K562 (cell line): ENCODE results near the gene RPP21. TPM values are rescaled to one million over a fixed set of nuclear protein-coding genes. Genes with fewer than 3 reads are reported as not detected.

Experiments
- ATAC-seq: fragments of 200-7000 bp; cut with Tn5 transposase; 3 replicates; pipeline ENCODE4 v1.9.1; 2020; ENCODE audit warnings: moderate library complexity
- BruUV-seq: library from RNA; stranded (reverse); fragments of 400-500 nt; replicated peaks from 2 replicates; lab custom pipeline; 2021; lab: Mats Ljungman, UMichigan
- CTCF ChIA-PET: fragments of 300-600 bp; formaldehyde crosslinking; extraction: SDS; loops from one replicate; lab custom pipeline; 2021; ENCODE audit warnings: low intra/inter-chr PET ratio; lab: Yijun Ruan, JAX
- POLR2A ChIA-PET: fragments of 300-600, 350-650 bp; sonication (Branson Sonifier 250); formaldehyde crosslinking; extraction: SDS; loops from one replicate; lab custom pipeline; 2021; ENCODE audit warnings: antibody characterized with exemption, inconsistent platforms; lab: Yijun Ruan, JAX
- DNase-seq, 4 experiments: peaks; one replicate each; pipeline versions ENCODE4 v3.0.0 to v3.0.0-alpha.2; 2011 to 2018; ENCODE audit warnings: low spot score in 3 of 4, mixed read lengths in 3 of 4; ENCODE audit errors: extremely low read depth in 1 of 4
- FAIRE-seq: peaks from 2 replicates; lab custom pipeline; 2011; peaks lifted over from hg19 to GRCh38; lab: Jason Lieb, UNC
- H2AFZ ChIP-seq: 2 replicates; pipeline ENCODE4 v1.6.0; 2011; ENCODE audit warnings: low read depth, low read length, control low read depth, inconsistent platforms
- H3K27ac ChIP-seq: fragments of 200-600 bp; 3 replicates; pipeline ENCODE4 v1.8.0; 2011; ENCODE audit warnings: low read depth, mild to moderate bottlenecking, control low read depth, inconsistent platforms, low read length, moderate library complexity, mixed read lengths; ENCODE audit errors: extremely low read depth
- H3K27me3 ChIP-seq, 2 experiments: fragments of 300-600 bp in 1 of 2; 2 replicates in 1 of 2; 3 replicates in 1 of 2; pipeline versions ENCODE4 v1.6.0 to v1.8.0; 2011; ENCODE audit warnings: inconsistent platforms in 2 of 2, low read length in 2 of 2, mild to moderate bottlenecking in 1 of 2, mixed read lengths in 1 of 2, moderate library complexity in 1 of 2; ENCODE audit not compliant: control insufficient read depth in 2 of 2, insufficient read depth in 2 of 2
- H3K36me3 ChIP-seq: fragments of 300-600 bp; 3 replicates; pipeline ENCODE4 v1.8.0; 2011; ENCODE audit warnings: mild to moderate bottlenecking, low read length, inconsistent platforms; ENCODE audit not compliant: control insufficient read depth, insufficient read depth
- H3K4me1 ChIP-seq, 2 experiments: fragments of 200-600 bp in 1 of 2; replicated peaks in 1 of 2; 2 replicates in 1 of 2; 3 replicates in 1 of 2; pipeline versions ENCODE4 v1.5.1 to v1.8.0; 2011; ENCODE audit warnings: inconsistent platforms in 2 of 2, low read length in 2 of 2, mild to moderate bottlenecking in 1 of 2, mixed read lengths in 1 of 2, moderate library complexity in 1 of 2; ENCODE audit not compliant: control insufficient read depth in 2 of 2, insufficient read depth in 2 of 2
- H3K4me2 ChIP-seq: 2 replicates; pipeline ENCODE4 v1.6.1; 2011; ENCODE audit warnings: low read length, control low read depth, inconsistent platforms, mixed read lengths; ENCODE audit not compliant: insufficient read depth
- H3K4me3 ChIP-seq: fragments of 200-600 bp; sonication (generic), shearing (Covaris generic); 2 replicates; pipeline ENCODE4 v1.5.1; 2016; ENCODE audit warnings: control low read depth, inconsistent platforms
- H3K79me2 ChIP-seq: fragments of 200-600 bp; 3 replicates; pipeline ENCODE4 v1.8.0; 2011; ENCODE audit warnings: low read length, inconsistent platforms; ENCODE audit not compliant: control insufficient read depth, insufficient read depth
- H3K9ac ChIP-seq, 2 experiments: 2 replicates each; pipeline versions ENCODE4 v1.6.0 to v1.6.1; 2011; ENCODE audit warnings: low read depth in 2 of 2, low read length in 2 of 2, control low read depth in 1 of 2, inconsistent platforms in 1 of 2, mild to moderate bottlenecking in 1 of 2, mixed read lengths in 1 of 2; ENCODE audit not compliant: insufficient read depth in 1 of 2
- H3K9me1 ChIP-seq: one replicate; pipeline ENCODE4 v1.6.0; 2011; ENCODE audit warnings: inconsistent platforms, mild to moderate bottlenecking, low read length, moderate library complexity; ENCODE audit not compliant: control insufficient read depth, insufficient read depth
- H3K9me3 ChIP-seq: replicated peaks from 2 replicates; pipeline ENCODE4 v1.5.1; 2011; ENCODE audit warnings: low read depth, low read length, inconsistent platforms; ENCODE audit not compliant: control insufficient read depth, insufficient read depth
- H4K20me1 ChIP-seq: replicated peaks from 2 replicates; pipeline ENCODE4 v1.6.1; 2011; ENCODE audit warnings: low read length, inconsistent platforms, mixed read lengths; ENCODE audit not compliant: control insufficient read depth, insufficient read depth
- BCL6 ChIP-seq: fragments of 250-450 bp; sonication (Bioruptor Pico); IDR thresholded peaks from 2 replicates; pipeline ENCODE4 v1.4.0; 2020
- EZH2 ChIP-seq: IDR thresholded peaks from 2 replicates; pipeline ENCODE4 v1.6.1; 2012; ENCODE audit warnings: low read depth, mild to moderate bottlenecking, inconsistent platforms, low read length, borderline replicate concordance
- PTRF ChIP-seq: fragments of 450-650 bp; IDR thresholded peaks from 2 replicates; pipeline ENCODE4 v1.6.1; 2016; ENCODE audit warnings: mild to moderate bottlenecking, missing genetic modification characterization, missing compliant biosample characterization
- XRCC3 ChIP-seq: fragments of 450-650 bp; IDR thresholded peaks from 2 replicates; pipeline ENCODE4 v1.6.1; 2017; ENCODE audit warnings: mild to moderate bottlenecking, moderate library complexity
- ZFP1 ChIP-seq: fragments of 450-650 bp; formaldehyde crosslinking; IDR thresholded peaks from 2 replicates; pipeline ENCODE4 v1.4.0; 2020; ENCODE audit warnings: mild to moderate bottlenecking, mixed read lengths
- ZNF75A ChIP-seq: fragments of 450-650 bp; formaldehyde crosslinking; IDR thresholded peaks from 2 replicates; pipeline ENCODE4 v1.4.0; 2020; ENCODE audit warnings: mild to moderate bottlenecking
- whole genome bisulfite sequencing: fragments of 100-300 bp; shearing (Covaris generic); methylation state at CpG from one replicate; pipeline ENCODE4 v1.1.6; 2016; ENCODE audit warnings: low coverage, mixed read lengths; ENCODE audit not compliant: insufficient coverage; ENCODE audit errors: missing lambda C conversion rate; 5-methylcytosine and 5-hydroxymethylcytosine counted together
- in situ Hi-C: fragments of 300-500 bp; cut with MboI; formaldehyde crosslinking; loops from 4 replicates; pipeline ENCODE4 v1.15.0; 2018; ENCODE audit warnings: inconsistent platforms, mixed read lengths
- intact Hi-C: fragments of 100-400 bp; cut with micrococcal nuclease; formaldehyde crosslinking; loops from 2 replicates; pipeline ENCODE4 v1.14.2; 2022
- polyA plus RNA-seq, 8 experiments: library from polyadenylated mRNA; depleted of rRNA in 4 of 8; stranded (reverse) in 5 of 8; unstranded in 3 of 8; fragments of >200 nt; fragmentation: Nextera tagmentation in 2 of 8; fragmentation: Illumina TruSeq in 1 of 8; extraction: Ambion mirVana in 2 of 8; extraction: Trizol in 1 of 8; gene quantifications; 2 replicates each; pipeline versions ENCODE4 v1.2.1 to v1.2.3, GENCODE V29; 2011 to 2014; ENCODE audit warnings: inconsistent platforms in 1 of 8, missing spikeins in 1 of 8
- total RNA-seq, 7 experiments: library from RNA; depleted of rRNA in 6 of 7; stranded (reverse); fragments of >200 nt in 6 of 7; fragmentation: Illumina TruSeq in 2 of 7; extraction: Trizol in 2 of 7; gene quantifications; 2 replicates each; pipeline versions ENCODE4 v1.2.1 to v1.2.3, GENCODE V29; 2011 to 2021; ENCODE audit warnings: low replicate concordance in 1 of 7
- TF ChIP-seq, protein P1 (sequence below): fragments of 250-450 bp; sonication (Bioruptor Pico); IDR thresholded peaks from 2 replicates; pipeline ENCODE4 v1.4.0; 2020; ENCODE audit warnings: borderline replicate concordance

RPP21 gene
- total and polyA plus RNA-seq, 9 of the 15 experiments (the other 6 are each of a cell fraction or from before 2014, with no cell fraction given) = 62.1 to 362 (median 166) TPM

DNA sequence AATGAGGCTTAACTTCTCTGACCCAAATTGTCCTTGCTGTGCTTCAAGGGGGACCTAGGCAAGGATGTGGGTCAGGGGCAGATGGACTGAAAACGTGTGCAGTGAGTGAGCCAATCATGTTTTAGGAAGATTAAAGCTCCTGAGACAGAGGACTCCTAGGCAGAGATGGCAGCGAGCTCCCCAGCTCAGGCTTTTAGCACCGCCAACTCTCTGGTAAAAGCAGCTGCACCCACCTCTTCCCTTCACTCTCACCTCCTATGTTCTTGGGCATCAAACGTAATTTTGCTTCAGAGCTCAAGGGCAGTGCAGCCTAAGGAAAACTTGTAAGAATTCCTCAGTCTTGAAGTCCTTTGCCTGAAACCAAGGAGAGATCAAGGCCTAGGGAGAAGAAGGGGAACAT, 10.3 kb downstream of the RPP21 start:
- H3K27ac ChIP-seq = no peak overlapping the region
- no peaks in the 10 kb centered on the region for H3K9me3 ChIP-seq
- peaks cover 0 to 5% of the 10 kb centered on the region in 2 experiments; a peak in 3 of 5 replicates for H3K4me1 ChIP-seq
- intact Hi-C loops = loop anchor here (5.0 kb wide), 1 partner anchor 97 kb away; no protein-coding TSS in a partner anchor
- DNase-seq (no peak), ATAC-seq (no peak), FAIRE-seq (no peak)
- no peaks in the 10 kb centered on the region for H3K9me1 ChIP-seq
- no peaks in the 10 kb centered on the region for H4K20me1 ChIP-seq
- no peaks in the 10 kb centered on the region for H3K79me2 ChIP-seq
- H2AFZ ChIP-seq = no peak overlapping the region
- no peak overlapping the region for H3K9ac ChIP-seq
- no TSS peak for BruUV-seq
- in situ Hi-C loops = no loop called here
- no peaks in the 10 kb centered on the region for H3K36me3 ChIP-seq
- 11% methylated on average over 4 of the region's 4 CpGs for WGBS
- TF ChIP-seq EZH2 (no peak), XRCC3 (no peak), PTRF (tag) (no peak), BCL6 (CRISPR knock-in tag) (no peak), ZNF75A (CRISPR knock-in tag) (no peak), ZFP1 (CRISPR knock-in tag) (no peak)
- TF ChIP-seq, protein P1, sequence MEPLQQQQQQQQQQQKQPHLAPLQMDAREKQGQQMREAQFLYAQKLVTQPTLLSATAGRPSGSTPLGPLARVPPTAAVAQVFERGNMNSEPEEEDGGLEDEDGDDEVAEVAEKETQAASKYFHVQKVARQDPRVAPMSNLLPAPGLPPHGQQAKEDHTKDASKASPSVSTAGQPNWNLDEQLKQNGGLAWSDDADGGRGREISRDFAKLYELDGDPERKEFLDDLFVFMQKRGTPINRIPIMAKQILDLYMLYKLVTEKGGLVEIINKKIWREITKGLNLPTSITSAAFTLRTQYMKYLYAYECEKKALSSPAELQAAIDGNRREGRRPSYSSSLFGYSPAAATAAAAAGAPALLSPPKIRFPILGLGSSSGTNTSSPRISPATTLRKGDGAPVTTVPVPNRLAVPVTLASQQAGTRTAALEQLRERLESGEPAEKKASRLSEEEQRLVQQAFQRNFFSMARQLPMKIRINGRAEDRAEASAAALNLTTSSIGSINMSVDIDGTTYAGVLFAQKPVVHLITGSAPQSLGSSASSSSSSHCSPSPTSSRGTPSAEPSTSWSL (CRISPR knock-in tag) = no peak
- TF ChIP-seq, all 486 proteins: peak for 0
- Histone ChIP-seq H3K4me2 (no peak overlapping the region), H3K4me3 (no peak overlapping the region), H3K27me3 (peaks cover 19 to 23% of the 10 kb centered on the region in 2 experiments)
- POLR2A ChIA-PET = interaction anchor here (0.6 kb wide), 1 partner anchor 15 kb away, joined by 3 read pairs; no protein-coding TSS in a partner anchor
- CTCF ChIA-PET = no interaction called here
